Thymus (tissue), 11 donors: ENCODE data around the gene BTNL9. TPM values are rescaled to one million over a fixed set of nuclear protein-coding genes. Genes with fewer than 3 reads are reported as not detected.
"Not testable (repeated sequence)": the region's sequence is repeated elsewhere in the genome, so short reads cannot be mapped to it uniquely, and the experiment has no call there.

ENCODE experiments used
- DNase-seq, 9 donors: peaks; one replicate each; pipeline ENCODE4 v3.0.0-alpha.2; 2013; ENCODE audit warnings: low spot score in 9 of 9, low read depth in 6 of 9, missing footprints in 1 of 9
- H3K27ac ChIP-seq, 2 donors: one replicate each; pipeline ENCODE4 v1.5.1; 2013; ENCODE audit warnings: control low read depth in 1 of 2, low read depth in 1 of 2, low read length in 1 of 2, mild to moderate bottlenecking in 1 of 2, moderate library complexity in 1 of 2
- H3K27me3 ChIP-seq, 2 donors: one replicate each; pipeline ENCODE4 v1.5.1; 2013; ENCODE audit warnings: low read length in 1 of 2; ENCODE audit not compliant: control insufficient read depth in 2 of 2, insufficient read depth in 1 of 2
- H3K36me3 ChIP-seq, 2 donors: one replicate each; pipeline ENCODE4 v1.5.1; 2013; ENCODE audit warnings: low read length in 1 of 2, mild to moderate bottlenecking in 1 of 2, moderate library complexity in 1 of 2; ENCODE audit not compliant: control insufficient read depth in 2 of 2, insufficient read depth in 2 of 2
- H3K4me1 ChIP-seq, 2 donors: one replicate each; pipeline ENCODE4 v1.5.1; 2013; ENCODE audit warnings: low read length in 2 of 2; ENCODE audit not compliant: control insufficient read depth in 2 of 2, insufficient read depth in 2 of 2
- H3K4me3 ChIP-seq, 2 donors: one replicate each; pipeline ENCODE4 v1.5.1; 2013; ENCODE audit warnings: low read length in 2 of 2, control low read depth in 1 of 2, mild to moderate bottlenecking in 1 of 2
- H3K9me3 ChIP-seq, 2 donors: one replicate each; pipeline ENCODE4 v1.5.1; 2013; ENCODE audit warnings: low read length in 1 of 2, mild to moderate bottlenecking in 1 of 2; ENCODE audit not compliant: control insufficient read depth in 2 of 2, insufficient read depth in 1 of 2
- WGBS: extraction: QIAGEN DNeasy Blood & Tissue Kit; methylation state at CpG from one replicate; pipeline ENCODE4 v1.1.7; 2013; 5-methylcytosine and 5-hydroxymethylcytosine counted together
- polyA plus RNA-seq: library from polyadenylated mRNA; stranded (reverse); fragments of 200-250 nt; gene quantifications from one replicate; pipeline ENCODE4 v1.2.3, GENCODE V29; 2013
- total RNA-seq: library from RNA; stranded (reverse); fragments of 120-200 nt; gene quantifications from one replicate; pipeline ENCODE4 v1.2.4, GENCODE V29; 2013
- donor health status: healthy.

BTNL9 gene
- total and polyA plus RNA-seq, 2 donors = 6.3 to 45.2 TPM

DNA sequence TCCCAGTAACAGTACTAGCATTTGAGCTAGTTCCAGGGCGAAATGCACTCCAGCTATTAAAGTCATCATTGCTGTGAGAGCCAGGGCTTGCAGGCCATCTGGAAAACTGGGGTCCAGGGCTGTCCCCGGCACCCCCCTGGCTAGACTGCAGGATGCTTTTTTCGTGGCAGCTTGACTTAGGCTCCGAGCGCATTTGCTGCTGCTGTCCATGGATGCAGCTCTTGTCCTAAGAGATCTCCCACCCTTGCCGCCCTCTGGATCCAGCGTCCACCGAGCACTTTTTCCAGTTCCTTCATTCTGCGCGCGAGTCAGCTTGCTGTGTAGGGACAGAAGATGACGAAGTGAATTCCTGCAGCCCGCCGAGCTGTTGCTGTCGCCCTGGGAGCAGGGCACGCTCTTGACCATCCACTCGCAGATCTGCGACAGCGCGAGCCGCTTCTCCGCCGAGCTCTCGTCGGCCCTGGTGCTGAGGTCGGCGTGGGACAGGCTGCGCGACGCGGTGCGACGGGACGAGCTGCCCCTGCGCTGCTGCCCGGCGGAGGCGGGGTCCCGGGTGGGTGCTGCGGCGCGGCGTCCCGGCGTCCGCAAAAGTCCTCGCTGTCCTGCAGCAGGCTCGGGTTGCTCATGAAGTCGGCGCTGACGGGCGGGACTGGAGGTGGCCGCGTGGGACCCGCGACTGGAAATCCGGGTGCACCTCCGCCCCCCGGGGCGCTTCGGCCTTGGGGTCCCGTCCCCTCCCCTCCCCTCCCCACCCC, 60.2 kb downstream of the BTNL9 start:
- Histone ChIP-seq H3K4me3 (no peak overlapping the region), H3K36me3 (no peaks in the 10 kb centered on the region), H3K27ac (no peak overlapping the region), H3K27me3 (peaks cover 18 to 35% of the 10 kb centered on the region in 2 donors), H3K4me1 (no peaks in the 10 kb centered on the region), H3K9me3 (no peaks in the 10 kb centered on the region)
- WGBS = 8% methylated on average over 62 of the region's 62 CpGs
- no peak for DNase-seq

- H3K36me3 ChIP-seq, H3K4me3 ChIP-seq, DNase-seq, H3K4me1 ChIP-seq, H3K9me3 ChIP-seq, H3K27ac ChIP-seq: not testable (repeated sequence)
- peaks cover 18 to 42% of the 10 kb centered on the region in 2 donors for H3K27me3 ChIP-seq
- WGBS = 4% methylated on average over 14 of the region's 54 CpGs
Observed at GRCh38 chr5:181101030-181101641, 61.1 kb downstream of the BTNL9 start.

GRCh38 chr5:181101930-181102674, 62.0 kb downstream of the BTNL9 start:
- H3K27ac ChIP-seq, DNase-seq, H3K36me3 ChIP-seq, H3K4me1 ChIP-seq, H3K9me3 ChIP-seq, H3K4me3 ChIP-seq: not testable (repeated sequence)
- no CpG with 5 or more reads among the region's 30 CpGs for whole genome bisulfite sequencing
- H3K27me3 ChIP-seq = peaks cover 18 to 47% of the 10 kb centered on the region in 2 donors

GRCh38 chr5:181104259-181104568, 64.1 kb downstream of the BTNL9 start:
- not testable (repeated sequence) for H3K27ac ChIP-seq, H3K36me3 ChIP-seq, H3K9me3 ChIP-seq, H3K4me1 ChIP-seq, DNase-seq, H3K4me3 ChIP-seq
- 15% methylated on average over 5 of the region's 5 CpGs for WGBS
- peaks cover 13 to 55% of the 10 kb centered on the region in 2 donors for H3K27me3 ChIP-seq

DNA sequence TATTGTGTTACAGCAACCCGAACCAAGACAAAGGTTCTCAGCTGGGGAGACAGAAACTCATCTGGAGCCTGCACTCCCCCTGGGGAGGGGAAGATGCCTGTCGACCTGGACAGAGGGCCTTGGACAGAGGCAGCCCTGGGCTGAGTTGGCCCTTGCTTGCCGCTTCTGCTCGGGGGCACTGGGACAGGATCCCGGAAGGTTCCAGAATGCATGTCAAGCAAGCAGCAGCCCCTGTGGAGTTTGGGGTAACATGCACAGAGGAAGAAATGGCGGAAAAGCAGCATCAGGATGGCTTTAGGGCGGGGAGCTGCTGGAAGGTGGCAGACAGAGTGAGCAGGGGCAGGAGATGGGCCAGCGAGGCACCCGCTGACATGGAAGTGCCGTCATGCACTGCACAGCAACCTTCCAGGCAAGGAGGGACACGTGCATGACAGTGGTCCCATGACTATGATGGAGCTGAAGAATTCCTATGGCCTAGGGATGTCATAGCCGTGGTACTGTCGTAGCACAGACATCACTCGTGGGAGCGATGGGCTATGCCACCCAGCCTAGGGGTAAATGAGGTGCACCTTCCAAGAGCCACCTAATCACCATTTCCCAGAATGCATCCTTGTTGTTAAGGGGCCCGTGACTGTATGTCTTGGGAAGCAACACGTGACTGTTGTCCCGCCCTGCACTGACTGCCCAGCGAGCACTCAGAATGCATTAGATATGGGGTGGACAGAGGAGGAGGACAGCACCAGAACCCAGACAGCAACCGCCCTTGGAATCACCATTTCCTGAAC, 64.7 kb downstream of the BTNL9 start:
- not testable (repeated sequence) for H3K4me1 ChIP-seq, H3K4me3 ChIP-seq, H3K27ac ChIP-seq, DNase-seq, H3K9me3 ChIP-seq, H3K36me3 ChIP-seq
- 28% methylated on average over 14 of the region's 20 CpGs for WGBS
- peaks cover 8 to 54% of the 10 kb centered on the region in 2 donors for H3K27me3 ChIP-seq

DNA sequence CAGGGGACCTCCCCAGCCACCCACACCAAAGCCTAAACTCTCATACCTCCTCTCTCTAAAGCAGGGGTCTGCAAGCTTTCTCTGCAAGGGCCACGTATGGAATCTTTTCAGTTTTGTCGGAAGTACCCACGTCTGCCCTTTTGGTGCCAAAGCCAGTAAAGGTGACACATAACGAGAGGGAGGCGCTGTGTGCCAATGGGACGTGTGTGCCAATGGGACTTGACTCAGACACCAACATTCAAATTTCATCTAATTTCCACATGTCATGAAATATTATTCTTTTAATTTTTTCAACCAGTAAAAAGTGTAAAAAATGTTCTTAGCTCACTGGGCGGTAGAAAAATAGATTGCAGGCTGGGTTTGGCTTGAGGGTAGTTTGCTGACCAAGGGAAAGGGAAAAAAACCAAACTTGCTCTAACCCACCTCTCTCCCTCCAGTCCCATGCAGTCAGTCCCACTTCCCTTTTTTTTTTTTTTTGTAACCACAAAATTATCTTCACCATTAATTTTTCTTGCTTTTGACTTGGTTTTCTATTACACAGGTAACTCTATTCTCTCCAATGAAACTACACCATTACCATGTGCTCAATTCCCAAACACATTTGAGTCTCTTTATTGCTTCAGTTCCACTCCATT, 65.4 kb downstream of the BTNL9 start:
- no peak overlapping the region for H3K27ac ChIP-seq
- peaks cover under 1 to 47% of the 10 kb centered on the region in 2 donors for H3K27me3 ChIP-seq
- no peaks in the 10 kb centered on the region for H3K4me1 ChIP-seq
- no peaks in the 10 kb centered on the region for H3K9me3 ChIP-seq
- 39% methylated on average over 7 of the region's 7 CpGs for WGBS
- no peak for DNase-seq
- no peak overlapping the region for H3K4me3 ChIP-seq
- no peaks in the 10 kb centered on the region for H3K36me3 ChIP-seq

DNA sequence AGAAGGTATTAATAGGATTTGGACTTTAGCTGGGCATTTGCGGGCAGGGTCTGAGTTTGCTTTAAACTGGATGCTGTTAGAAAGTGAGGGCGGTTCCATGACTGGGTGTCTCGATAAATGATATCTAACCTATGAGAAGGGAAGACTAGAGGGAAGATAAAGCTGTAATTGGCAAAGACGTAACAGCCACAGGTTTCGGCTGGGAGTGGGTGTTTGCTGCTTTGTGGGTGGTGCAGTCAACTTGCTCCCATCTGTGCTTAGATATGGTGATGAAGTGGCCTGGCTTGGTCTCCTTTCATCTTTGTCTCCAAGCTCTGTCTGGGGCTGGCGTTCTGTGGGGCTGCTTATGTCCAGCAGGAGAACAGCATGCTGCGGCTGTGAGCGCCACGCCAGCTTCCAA, 67.6 kb downstream of the BTNL9 start:
- Histone ChIP-seq H3K27me3 (peaks cover 0 to 60% of the 10 kb centered on the region in 2 donors), H3K4me1 (no peaks in the 10 kb centered on the region), H3K4me3 (no peak overlapping the region), H3K9me3 (no peaks in the 10 kb centered on the region), H3K27ac (no peak overlapping the region), H3K36me3 (no peaks in the 10 kb centered on the region)
- WGBS = 85% methylated on average over 9 of the region's 9 CpGs
- DNase-seq = no peak

DNA sequence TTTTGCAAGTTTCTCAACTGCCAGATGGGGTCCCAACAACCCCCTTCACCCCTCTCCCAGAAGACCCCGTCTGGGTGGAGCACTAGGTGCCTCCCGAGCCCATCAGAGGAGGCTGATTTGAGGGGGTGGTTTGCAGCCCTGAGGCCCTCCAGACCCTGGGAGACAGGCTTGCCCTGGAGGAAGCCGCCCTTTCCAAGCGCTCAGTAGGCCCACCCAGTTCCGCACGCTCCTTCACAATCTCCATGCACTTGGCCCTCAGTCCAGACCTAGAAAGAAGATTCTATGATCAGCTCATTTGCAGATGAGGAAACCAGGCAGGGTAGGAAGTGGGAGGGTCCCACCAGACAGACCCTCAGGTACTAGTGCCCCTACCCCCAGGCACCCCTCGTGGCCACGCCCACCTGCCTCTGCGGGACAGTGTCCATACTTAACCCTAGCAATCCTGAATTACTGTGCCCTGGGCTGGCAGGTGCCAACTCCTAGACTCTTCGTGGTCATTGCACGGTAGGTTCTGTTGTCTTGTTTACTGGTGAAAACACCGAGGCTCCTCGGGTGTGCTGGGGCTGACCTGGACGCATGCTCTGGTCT, 68.6 kb downstream of the BTNL9 start:
- Histone ChIP-seq H3K4me3 (no peak overlapping the region), H3K4me1 (no peaks in the 10 kb centered on the region), H3K27me3 (peaks cover 2 to 62% of the 10 kb centered on the region in 2 donors), H3K36me3 (no peaks in the 10 kb centered on the region), H3K9me3 (no peaks in the 10 kb centered on the region), H3K27ac (no peak overlapping the region)
- WGBS = 83% methylated on average over 14 of the region's 14 CpGs
- DNase-seq = no peak
